MM.1S (cell line): ENCODE data around the gene NUP85.

ENCODE experiments used
- DNase-seq: peaks from one replicate; pipeline ENCODE4 v3.0.0-alpha.2; 2015
- H2AFZ ChIP-seq: fragments of 300-600 bp; sonication (generic); 2 replicates; pipeline ENCODE4 v1.6.0; 2016; ENCODE audit warnings: antibody characterized with exemption, low read length
- H3F3A ChIP-seq: fragments of 300-600 bp; sonication (generic); 2 replicates; pipeline ENCODE4 v1.6.1; 2016; ENCODE audit warnings: mild to moderate bottlenecking, antibody characterized with exemption, low read length, moderate library complexity, mixed read lengths; ENCODE audit not compliant: insufficient read depth
- H3K27ac ChIP-seq: fragments of 300-600 bp; sonication (generic); 2 replicates; pipeline ENCODE4 v1.5.1; 2016; ENCODE audit warnings: mild to moderate bottlenecking, low read length
- H3K27me3 ChIP-seq: fragments of 300-600 bp; sonication (generic); replicated peaks from 2 replicates; pipeline ENCODE4 v1.6.0; 2016; ENCODE audit warnings: low read length; ENCODE audit not compliant: insufficient read depth
- H3K36me3 ChIP-seq: fragments of 300-600 bp; sonication (generic); replicated peaks from 2 replicates; pipeline ENCODE4 v1.6.1; 2016; ENCODE audit warnings: mild to moderate bottlenecking, low read length, mixed read lengths; ENCODE audit not compliant: insufficient read depth
- H3K4me1 ChIP-seq: fragments of 300-600 bp; sonication (generic); 2 replicates; pipeline ENCODE4 v1.6.1; 2016; ENCODE audit warnings: low read length, mixed read lengths
- H3K4me2 ChIP-seq: fragments of 300-600 bp; sonication (generic); 2 replicates; pipeline ENCODE4 v1.6.0; 2016; ENCODE audit warnings: low read depth, low read length
- H3K4me3 ChIP-seq: fragments of 300-600 bp; sonication (generic); 2 replicates; pipeline ENCODE4 v1.5.1; 2016; ENCODE audit warnings: low read length, mixed read lengths
- H3K79me2 ChIP-seq: fragments of 300-600 bp; sonication (generic); 2 replicates; pipeline ENCODE4 v1.6.1; 2016; ENCODE audit warnings: mixed run types, low read length, mixed read lengths
- H3K9ac ChIP-seq: fragments of 300-600 bp; sonication (generic); 2 replicates; pipeline ENCODE4 v1.6.1; 2016; ENCODE audit warnings: low read length, mixed read lengths
- H3K9me2 ChIP-seq: fragments of 300-600 bp; sonication (generic); replicated peaks from 2 replicates; pipeline ENCODE4 v1.6.1; 2016; ENCODE audit warnings: mild to moderate bottlenecking, low read length, mixed read lengths; ENCODE audit not compliant: insufficient read depth
- H3K9me3 ChIP-seq: fragments of 300-600 bp; sonication (generic); replicated peaks from 2 replicates; pipeline ENCODE4 v1.6.1; 2016; ENCODE audit warnings: mild to moderate bottlenecking, low read length, mixed read lengths; ENCODE audit not compliant: insufficient read depth
- H4K20me1 ChIP-seq: fragments of 300-600 bp; sonication (generic); 2 replicates; pipeline ENCODE4 v1.6.1; 2016; ENCODE audit warnings: mild to moderate bottlenecking, low read length, moderate library complexity, mixed read lengths; ENCODE audit not compliant: insufficient read depth
- CTCF ChIP-seq: fragments of 300-600 bp; sonication (generic); IDR thresholded peaks from 2 replicates; pipeline ENCODE4 v1.5.1; 2016; ENCODE audit warnings: antibody characterized with exemption, low read length, mixed read lengths
- EZH2 ChIP-seq: fragments of 300-600 bp; sonication (generic); optimal IDR thresholded peaks from 2 replicates; pipeline ENCODE3; 2017; ENCODE audit warnings: low read depth, mild to moderate bottlenecking, antibody characterized with exemption, low read length, mixed read lengths
- EZH2phosphoT487 ChIP-seq: fragments of 300-600 bp; sonication (generic); IDR thresholded peaks from 2 replicates; pipeline ENCODE4 v1.6.1; 2018; ENCODE audit warnings: antibody characterized with exemption, low read length

The NUP85 gene

GRCh38 chr17:75228847-75229246 lies 23.4 kb downstream of the NUP85 start:
- no peak for DNase-seq
- Histone ChIP-seq H3K79me2 (no peaks in the 10 kb centered on the region; the same call in 1 of the 2 replicates), H3K4me3 (no peak overlapping the region), H2AFZ (no peak overlapping the region), H3K9me2 (no peaks in the 10 kb centered on the region), H3K36me3 (peaks cover 11% of the 10 kb centered on the region), H3K4me2 (no peak overlapping the region), H3K27me3 (no peaks in the 10 kb centered on the region), H3F3A (no peaks in the 10 kb centered on the region), H3K4me1 (no peaks in the 10 kb centered on the region), H3K9ac (no peak overlapping the region), H3K9me3 (no peaks in the 10 kb centered on the region), H4K20me1 (no peaks in the 10 kb centered on the region), H3K27ac (no peak overlapping the region)
- TF ChIP-seq EZH2 (no peak), CTCF (no peak), EZH2phosphoT487 (no peak)

- H3K4me2 ChIP-seq, result no peak overlapping the region
- H3K36me3 ChIP-seq, result peaks cover 20% of the 10 kb centered on the region
- H3K79me2 ChIP-seq, result no peaks in the 10 kb centered on the region; the same call in 1 of the 2 replicates
- H3K9me2 ChIP-seq, result no peaks in the 10 kb centered on the region
- H3K4me1 ChIP-seq, result no peaks in the 10 kb centered on the region
- DNase-seq, result no peak
- H2AFZ ChIP-seq, result no peak overlapping the region
- H3K4me3 ChIP-seq, result no peak overlapping the region
- no peak overlapping the region for H3K9ac ChIP-seq
- TF ChIP-seq EZH2phosphoT487 (no peak), CTCF (no peak), EZH2 (no peak)
- H4K20me1 ChIP-seq, result no peaks in the 10 kb centered on the region
- H3K9me3 ChIP-seq, result no peaks in the 10 kb centered on the region
- peaks cover 7% of the 10 kb centered on the region; the same call in 1 of the 2 replicates for H3F3A ChIP-seq
- H3K27ac ChIP-seq, result no peak overlapping the region
- no peaks in the 10 kb centered on the region for H3K27me3 ChIP-seq
These were observed 25.6 kb downstream of the NUP85 start for GRCh38 chr17:75231071-75231470.

DNA sequence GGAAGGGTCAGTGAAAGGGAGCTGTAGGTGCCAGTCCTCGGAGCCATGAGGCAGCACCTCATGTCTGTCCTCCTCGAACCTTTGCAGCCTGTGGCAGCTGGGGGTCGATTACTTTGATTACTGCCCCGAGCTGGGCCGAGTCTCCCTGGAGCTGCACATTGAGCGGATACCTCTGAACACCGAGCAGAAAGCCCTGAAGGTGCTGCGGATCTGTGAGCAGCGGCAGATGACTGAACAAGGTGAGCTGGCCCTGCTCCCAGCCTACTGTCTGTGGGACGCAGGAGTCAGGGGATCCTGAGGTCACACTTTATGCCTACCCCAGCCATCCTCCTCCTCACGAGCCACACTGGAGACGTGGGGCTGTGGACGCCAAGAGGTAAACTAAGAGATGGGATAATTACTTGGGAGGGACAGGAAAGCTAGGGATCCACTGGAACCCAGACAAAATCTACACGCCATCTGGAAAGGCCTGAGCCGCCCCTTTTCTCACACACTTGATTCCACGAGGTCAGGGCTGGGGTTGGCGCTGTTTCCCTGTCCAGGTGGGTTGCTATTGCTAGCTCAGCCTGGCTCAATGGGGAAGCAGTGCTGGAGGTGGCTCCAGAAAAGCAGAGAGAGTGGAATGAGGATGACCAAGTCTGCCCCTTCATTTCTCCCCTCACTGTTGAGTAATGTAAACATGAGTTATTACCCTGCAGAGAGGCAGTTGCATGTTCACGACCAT lies 26.4 kb downstream of the NUP85 start:
- Histone ChIP-seq H3K36me3 (peaks cover 20% of the 10 kb centered on the region), H4K20me1 (no peaks in the 10 kb centered on the region), H3K4me3 (no peak overlapping the region), H3K9me3 (no peaks in the 10 kb centered on the region), H3K4me1 (no peaks in the 10 kb centered on the region), H3K4me2 (no peak overlapping the region), H3K9me2 (no peaks in the 10 kb centered on the region), H2AFZ (no peak overlapping the region), H3K9ac (no peak overlapping the region), H3K27ac (no peak overlapping the region), H3K79me2 (no peaks in the 10 kb centered on the region; the same call in 1 of the 2 replicates), H3K27me3 (no peaks in the 10 kb centered on the region), H3F3A (peaks cover 7% of the 10 kb centered on the region; the same call in 1 of the 2 replicates)
- TF ChIP-seq CTCF (no peak), EZH2 (no peak), EZH2phosphoT487 (no peak)
- no peak for DNase-seq
